T-cell (primary cell): ENCODE measurements around the gene CTAGE15. TPM values are rescaled to one million over a fixed set of nuclear protein-coding genes. Genes with fewer than 3 reads are reported as not detected.
"Not testable (repeated sequence)": the region's sequence is repeated elsewhere in the genome, so short reads cannot be mapped to it uniquely, and the experiment has no call there.

ENCODE experiments used
- ATAC-seq, 4 experiments: fragments of 200-7000 bp in 3 of 4; fragments of 150-1000 bp in 1 of 4; cut with Tn5 transposase; replicated peaks in 1 of 4; 1 replicate in 3 of 4; 2 replicates in 1 of 4; pipeline ENCODE4 v1.10.0; 2021; ENCODE audit warnings: moderate library complexity in 3 of 4, mild to moderate bottlenecking in 2 of 4, moderate number of reproducible peaks in 1 of 4
- CTCF ChIA-PET, 2 donors: fragments of 300-600 bp; sonication (Branson Sonifier 250); formaldehyde crosslinking; loops; one replicate each; lab custom pipeline; 2022; ENCODE audit warnings: antibody characterized with exemption in 2 of 2; lab: Charles Lee
- POLR2A ChIA-PET, 2 donors: fragments of 300-600 bp; sonication (Branson Sonifier 250); formaldehyde crosslinking; loops; one replicate each; lab custom pipeline; 2022; ENCODE audit warnings: antibody characterized with exemption in 2 of 2; lab: Charles Lee
- DNase-seq, 35 experiments: peaks; one replicate each; pipeline versions ENCODE4 v3.0.0 to v3.0.0-alpha.2; 2013 to 2023
- H3K27ac ChIP-seq: one replicate; pipeline ENCODE4 v1.5.1; 2013; ENCODE audit warnings: low read length
- H3K27me3 ChIP-seq, 2 experiments: replicated peaks in 1 of 2; 1 replicate in 1 of 2; 2 replicates in 1 of 2; pipeline versions ENCODE4 v1.6.1 to v1.7.0; 2013; ENCODE audit warnings: low read length in 1 of 2, mixed read lengths in 1 of 2; ENCODE audit not compliant: control insufficient read depth in 2 of 2, insufficient read depth in 2 of 2; ENCODE audit errors: extremely low read depth in 1 of 2
- H3K36me3 ChIP-seq, 2 donors: 1 replicate in 1 of 2; 2 replicates in 1 of 2; pipeline versions ENCODE4 v1.6.1 to v1.7.0; 2013; ENCODE audit warnings: low read length in 1 of 2; ENCODE audit not compliant: control insufficient read depth in 2 of 2, insufficient read depth in 1 of 2; ENCODE audit errors: extremely low read depth in 1 of 2
- H3K4me1 ChIP-seq, 2 experiments: 1 replicate in 1 of 2; 2 replicates in 1 of 2; pipeline versions ENCODE4 v1.6.1 to v1.7.0; 2013; ENCODE audit warnings: low read length in 2 of 2, mixed read lengths in 1 of 2; ENCODE audit not compliant: insufficient read depth in 2 of 2, control insufficient read depth in 1 of 2; ENCODE audit errors: extremely low read depth in 1 of 2
- H3K4me3 ChIP-seq, 2 donors: 1 replicate in 1 of 2; 2 replicates in 1 of 2; pipeline versions ENCODE4 v1.5.1 to v1.7.0; 2013; ENCODE audit warnings: mild to moderate bottlenecking in 2 of 2, low read length in 1 of 2, moderate library complexity in 1 of 2; ENCODE audit not compliant: control insufficient read depth in 1 of 2; ENCODE audit errors: extremely low read depth in 1 of 2
- H3K9me3 ChIP-seq: 2 replicates; pipeline ENCODE4 v1.7.0; 2013
- H3K27ac Mint-ChIP-seq, 2 donors: one replicate each; pipeline ENCODE4 v1.8.0; 2020 to 2021; ENCODE audit warnings: mild to moderate bottlenecking in 2 of 2, mixed read lengths in 2 of 2
- H3K27me3 Mint-ChIP-seq, 2 donors: one replicate each; pipeline ENCODE4 v1.8.0; 2021 to 2022; ENCODE audit warnings: mixed read lengths in 2 of 2
- H3K36me3 Mint-ChIP-seq: one replicate; pipeline ENCODE4 v1.8.0; 2021; ENCODE audit warnings: mixed read lengths
- H3K4me1 Mint-ChIP-seq, 3 donors: one replicate each; pipeline ENCODE4 v1.8.0; 2020 to 2022; ENCODE audit warnings: mixed read lengths in 3 of 3, mild to moderate bottlenecking in 1 of 3
- H3K4me3 Mint-ChIP-seq, 3 donors: one replicate each; pipeline ENCODE4 v1.8.0; 2020 to 2022; ENCODE audit warnings: mild to moderate bottlenecking in 3 of 3, mixed read lengths in 3 of 3, moderate library complexity in 3 of 3
- H3K9me3 Mint-ChIP-seq, 3 donors: one replicate each; pipeline ENCODE4 v1.8.0; 2020 to 2022; ENCODE audit warnings: mixed read lengths in 3 of 3
- WGBS: methylation state at CpG from one replicate; pipeline ENCODE4 v1.1.5; 2013; ENCODE audit warnings: missing lambda C conversion rate; ENCODE audit not compliant: insufficient coverage; 5-methylcytosine and 5-hydroxymethylcytosine counted together
- total RNA-seq, 35 experiments: library from RNA in 6 of 35; stranded (reverse) in 6 of 35; fragments of 120-200 nt in 1 of 35; gene quantifications; one replicate each; pipeline versions ENCODE4 v1.2.1 to v1.2.4 and lab custom pipeline; 2013 to 2026

Gene CTAGE15
- total RNA-seq, 5 donors from 2014 or later (not counting 1 experiment from before 2014, with no cell fraction given): 0.59 to 1.7 (median 0.78) TPM; not detected in 1

GRCh38 chr7:143603549-143603948, 31.9 kb downstream of the CTAGE15 start:
- H3K27ac Mint-ChIP-seq, H3K27me3 Mint-ChIP-seq, H3K9me3 ChIP-seq, H3K4me1 Mint-ChIP-seq, H3K27me3 ChIP-seq, H3K36me3 ChIP-seq, H3K36me3 Mint-ChIP-seq, ATAC-seq, H3K27ac ChIP-seq, H3K9me3 Mint-ChIP-seq, H3K4me3 Mint-ChIP-seq, DNase-seq, H3K4me1 ChIP-seq, POLR2A ChIA-PET, CTCF ChIA-PET, H3K4me3 ChIP-seq: not testable (repeated sequence)
- WGBS: no CpG with 5 or more reads among the region's 2 CpGs

- H3K27me3 Mint-ChIP-seq, H3K4me1 Mint-ChIP-seq, H3K36me3 Mint-ChIP-seq, ATAC-seq, H3K36me3 ChIP-seq, H3K9me3 ChIP-seq, CTCF ChIA-PET, DNase-seq, H3K27ac ChIP-seq, H3K27ac Mint-ChIP-seq, H3K27me3 ChIP-seq, H3K4me3 ChIP-seq, H3K4me3 Mint-ChIP-seq, H3K4me1 ChIP-seq, H3K9me3 Mint-ChIP-seq, POLR2A ChIA-PET: not testable (repeated sequence)
- WGBS: no CpG with 5 or more reads among the region's 1 CpG
These were observed 34.5 kb downstream of the CTAGE15 start for GRCh38 chr7:143606088-143606487.

GRCh38 chr7:143615545-143615944, 43.9 kb downstream of the CTAGE15 start:
- H3K4me3 Mint-ChIP-seq, H3K27ac ChIP-seq, H3K4me1 Mint-ChIP-seq, H3K9me3 ChIP-seq, H3K9me3 Mint-ChIP-seq, H3K27me3 ChIP-seq, ATAC-seq, H3K27me3 Mint-ChIP-seq, H3K27ac Mint-ChIP-seq, POLR2A ChIA-PET, H3K36me3 Mint-ChIP-seq, H3K4me3 ChIP-seq, H3K4me1 ChIP-seq, H3K36me3 ChIP-seq: not testable (repeated sequence)
- peak in 1 of 35 experiments; percentile 0 for DNase-seq
- CTCF ChIA-PET: interaction anchor here (0.5 to 0.6 kb wide), 2 partner anchors 236 to 237 kb away, joined by 3 to 4 read pairs; no protein-coding TSS in a partner anchor
- no CpG with 5 or more reads among the region's 6 CpGs for WGBS

- H3K27me3 ChIP-seq, H3K27ac Mint-ChIP-seq: not testable (repeated sequence)
- WGBS: no CpG with 5 or more reads among the region's 1 CpG
These were observed 45.6 kb downstream of the CTAGE15 start for GRCh38 chr7:143617204-143617603.

DNA sequence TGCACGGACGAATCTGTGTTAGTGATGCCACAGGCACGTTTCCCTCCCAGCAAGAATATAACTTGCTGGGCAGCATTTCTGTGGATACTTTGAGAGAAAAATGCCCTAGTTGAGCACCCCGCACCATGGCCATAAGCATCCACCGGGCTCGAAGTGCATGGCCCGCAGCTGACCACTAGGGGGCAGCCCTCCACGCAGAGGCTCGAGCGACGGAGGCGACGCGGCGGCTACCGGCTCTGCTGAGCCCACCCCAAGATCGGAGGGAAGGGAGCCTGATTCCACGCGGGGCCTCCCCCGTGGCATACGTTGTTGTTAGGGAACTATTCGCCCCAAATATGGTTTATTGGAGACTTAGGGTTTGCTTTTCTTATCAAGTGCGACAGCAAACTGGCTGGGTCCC, 48.5 kb downstream of the CTAGE15 start:
- DNase-seq (peak in 5 of 35 experiments; percentile 50 to 72 (median 69)), ATAC-seq (peak; percentile 31 to 48 (median 40))
- H3K27me3 ChIP-seq, H3K27ac Mint-ChIP-seq, H3K4me1 Mint-ChIP-seq, H3K36me3 Mint-ChIP-seq, H3K4me3 Mint-ChIP-seq, POLR2A ChIA-PET, CTCF ChIA-PET, H3K9me3 Mint-ChIP-seq, H3K36me3 ChIP-seq, H3K9me3 ChIP-seq, H3K27me3 Mint-ChIP-seq, H3K27ac ChIP-seq, H3K4me3 ChIP-seq, H3K4me1 ChIP-seq: not testable (repeated sequence)
- no CpG with 5 or more reads among the region's 23 CpGs for WGBS

More at GRCh38 chr7:143617204-143617603, 45.6 kb downstream of the CTAGE15 start:
- ATAC-seq, H3K4me3 Mint-ChIP-seq, H3K36me3 ChIP-seq, H3K36me3 Mint-ChIP-seq, H3K4me1 Mint-ChIP-seq, H3K27me3 Mint-ChIP-seq, POLR2A ChIA-PET, DNase-seq, H3K4me3 ChIP-seq, H3K9me3 Mint-ChIP-seq, H3K9me3 ChIP-seq, CTCF ChIA-PET, H3K27ac ChIP-seq, H3K4me1 ChIP-seq: not testable (repeated sequence)

DNA sequence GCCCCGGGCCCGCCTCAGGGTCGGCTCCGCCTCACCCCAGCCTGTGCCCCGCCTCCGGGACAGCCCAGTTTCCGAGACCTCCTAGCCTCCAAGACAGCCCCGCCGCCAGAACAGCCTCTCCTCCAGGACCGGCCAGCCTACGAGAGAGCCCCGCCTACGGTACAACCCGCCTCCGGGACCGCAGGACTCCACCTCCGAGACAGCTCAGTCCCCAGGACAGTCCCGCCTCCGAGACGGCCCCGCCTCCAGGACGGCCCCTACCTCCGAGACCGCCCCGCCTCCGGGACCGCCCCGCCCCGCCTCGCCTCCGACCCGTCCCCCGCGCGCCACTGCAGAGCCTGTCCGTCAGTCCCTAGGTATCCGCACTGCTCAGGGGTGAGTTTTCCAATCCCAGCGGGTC, 49.0 kb downstream of the CTAGE15 start, which contains the start of gene TCAF2:
Gene TCAF2 (plus strand): TSS at position 329 of the 400 bp plus-strand sequence.
- H3K27ac ChIP-seq, H3K9me3 ChIP-seq, H3K4me1 Mint-ChIP-seq, POLR2A ChIA-PET, CTCF ChIA-PET, H3K4me3 ChIP-seq, H3K27me3 ChIP-seq, H3K36me3 ChIP-seq, H3K36me3 Mint-ChIP-seq, H3K27ac Mint-ChIP-seq, H3K4me1 ChIP-seq, H3K9me3 Mint-ChIP-seq, H3K27me3 Mint-ChIP-seq: not testable (repeated sequence)
- H3K4me3 Mint-ChIP-seq: peak within 1 kb of the TSS in 2 of 3 donors; percentile 51 to 60
- peak; percentile 84 to 90 (median 88) for ATAC-seq
- no CpG with 5 or more reads among the region's 38 CpGs for WGBS
- DNase-seq: peak in 18 of 35 experiments; percentile 31 to 89 (median 64)

- H3K36me3 Mint-ChIP-seq, H3K36me3 ChIP-seq, H3K27ac ChIP-seq, H3K4me3 Mint-ChIP-seq, POLR2A ChIA-PET, H3K4me1 Mint-ChIP-seq, H3K4me1 ChIP-seq, H3K27ac Mint-ChIP-seq, H3K27me3 ChIP-seq, H3K9me3 ChIP-seq, CTCF ChIA-PET, DNase-seq, H3K9me3 Mint-ChIP-seq, H3K27me3 Mint-ChIP-seq, H3K4me3 ChIP-seq: not testable (repeated sequence)
- WGBS: no CpG with 5 or more reads among the region's 16 CpGs
- ATAC-seq: peak; percentile 52 to 56 (median 54)
These were observed 49.6 kb downstream of the CTAGE15 start for GRCh38 chr7:143621175-143621574.
